Colonic mucosa (tissue), 4 donors: ENCODE results near the gene ARHGAP26. TPM values are rescaled to one million over a fixed set of nuclear protein-coding genes. Genes with fewer than 3 reads are reported as not detected.

Source experiments
- DNase-seq: peaks from one replicate; pipeline ENCODE4 v3.0.0-alpha.2; 2020
- H3K27ac ChIP-seq: fragments of 200-600 bp; one replicate; pipeline ENCODE4 v1.8.0; 2021
- H3K27me3 ChIP-seq: fragments of 200-600 bp; one replicate; pipeline ENCODE4 v1.8.0; 2021
- H3K36me3 ChIP-seq: fragments of 200-600 bp; one replicate; pipeline ENCODE4 v1.8.0; 2021
- H3K4me1 ChIP-seq: fragments of 200-600 bp; one replicate; pipeline ENCODE4 v1.8.0; 2021; ENCODE audit warnings: mild to moderate bottlenecking
- H3K4me3 ChIP-seq: fragments of 200-600 bp; one replicate; pipeline ENCODE4 v1.8.0; 2021
- H3K9ac ChIP-seq, 2 donors: one replicate each; pipeline ENCODE4 v1.7.0; 2013; ENCODE audit warnings: control low read depth in 2 of 2, low read depth in 2 of 2, low read length in 2 of 2
- H3K9me3 ChIP-seq: fragments of 200-600 bp; one replicate; pipeline ENCODE4 v1.8.0; 2021
- CTCF ChIP-seq: fragments of 200-600 bp; IDR thresholded peaks from one replicate; pipeline ENCODE4 v1.8.0; 2022; ENCODE audit warnings: antibody characterized with exemption, mild to moderate bottlenecking
- intact Hi-C: fragments of 100-400 bp; cut with DNase I; formaldehyde crosslinking; loops from one replicate; pipeline ENCODE4 v1.14.1; 2022
- total RNA-seq, 2 donors: library from RNA; stranded (reverse); fragmentation: NEBNext Ultra II Directional in 1 of 2; extraction: Animal tissue kit (Norgen Biotek cat#: 25700) in 1 of 2; gene quantifications; one replicate each; pipeline ENCODE4 v1.2.1, GENCODE V29; 2021
- donor health status: healthy.
- donor health status: DM: no; HTN: no; CAD: no.
- donor health status: DM: no; HTN: no; CAD: no.

ARHGAP26 gene
- total RNA-seq, 2 donors from 2014 or later, result 59.1 to 74.0 TPM

- no peak for DNase-seq
- H3K27ac ChIP-seq, result no peak overlapping the region
- H3K9ac ChIP-seq, result no peak overlapping the region
Measured at GRCh38 chr5:143204474-143205246, 434.5 kb downstream of the ARHGAP26 start.

GRCh38 chr5:143205386-143205785 is 435.2 kb downstream of the ARHGAP26 start:
- Histone ChIP-seq H3K27me3 (no peaks in the 10 kb centered on the region), H3K9ac (no peak overlapping the region), H3K36me3 (no peaks in the 10 kb centered on the region), H3K9me3 (no peaks in the 10 kb centered on the region), H3K4me1 (no peaks in the 10 kb centered on the region), H3K4me3 (no peak overlapping the region), H3K27ac (no peak overlapping the region)
- TF ChIP-seq CTCF, result no peak
- intact Hi-C loops, result no loop called here
- DNase-seq, result no peak

More at GRCh38 chr5:143204474-143205246, 434.5 kb downstream of the ARHGAP26 start:
- intact Hi-C loops, result no loop called here
- no peaks in the 10 kb centered on the region for H3K9me3 ChIP-seq
- no peak overlapping the region for H3K4me3 ChIP-seq
- no peaks in the 10 kb centered on the region for H3K4me1 ChIP-seq
- H3K36me3 ChIP-seq, result no peaks in the 10 kb centered on the region
- TF ChIP-seq CTCF, result no peak
- no peaks in the 10 kb centered on the region for H3K27me3 ChIP-seq

- Histone ChIP-seq H3K4me3 (no peak overlapping the region), H3K27ac (no peak overlapping the region)
Measured at GRCh38 chr5:143205883-143206195, 435.7 kb downstream of the ARHGAP26 start.

GRCh38 chr5:143206196-143207053 is 436.2 kb downstream of the ARHGAP26 start:
- H3K9me3 ChIP-seq, result no peaks in the 10 kb centered on the region
- no peak for DNase-seq
- H3K9ac ChIP-seq, result no peak overlapping the region
- H3K27me3 ChIP-seq, result no peaks in the 10 kb centered on the region
- intact Hi-C loops, result no loop called here
- no peaks in the 10 kb centered on the region for H3K4me1 ChIP-seq
- TF ChIP-seq CTCF, result no peak
- H3K36me3 ChIP-seq, result no peaks in the 10 kb centered on the region
- H3K27ac ChIP-seq, result no peak overlapping the region
- no peak overlapping the region for H3K4me3 ChIP-seq

More at GRCh38 chr5:143205883-143206195, 435.7 kb downstream of the ARHGAP26 start:
- Histone ChIP-seq H3K36me3 (no peaks in the 10 kb centered on the region), H3K9me3 (no peaks in the 10 kb centered on the region), H3K4me1 (no peaks in the 10 kb centered on the region), H3K27me3 (no peaks in the 10 kb centered on the region), H3K9ac (no peak overlapping the region)
- DNase-seq, result no peak
- TF ChIP-seq CTCF, result no peak
- intact Hi-C loops, result no loop called here

- intact Hi-C loops, result no loop called here
- Histone ChIP-seq H3K4me1 (no peaks in the 10 kb centered on the region), H3K27me3 (no peaks in the 10 kb centered on the region), H3K9me3 (no peaks in the 10 kb centered on the region), H3K9ac (no peak overlapping the region), H3K4me3 (no peak overlapping the region), H3K27ac (no peak overlapping the region), H3K36me3 (no peaks in the 10 kb centered on the region)
- TF ChIP-seq CTCF, result no peak
- no peak for DNase-seq
Measured at GRCh38 chr5:143207058-143207457, 436.9 kb downstream of the ARHGAP26 start.
